MG63 (cell line): ENCODE results near the gene EAPP. TPM values are rescaled to one million over a fixed set of nuclear protein-coding genes. Genes with fewer than 3 reads are reported as not detected.
A peak's percentile ranks its signal among the peaks of the same experiment; 100 is the strongest.
"Not testable (repeated sequence)": the region's sequence is repeated elsewhere in the genome, so short reads cannot be mapped to it uniquely, and the experiment has no call there.

Experiments used
- DNase-seq: peaks from one replicate; pipeline ENCODE4 v3.0.0-alpha.2; 2020
- H3K27me3 ChIP-seq: fragments of 250-450 bp; sonication (Bioruptor Pico); 2 replicates; pipeline ENCODE4 v1.5.1; 2020; ENCODE audit warnings: mild to moderate bottlenecking, moderate library complexity
- H3K36me3 ChIP-seq: fragments of 250-450 bp; sonication (Bioruptor Pico); 2 replicates; pipeline ENCODE4 v1.5.1; 2020; ENCODE audit warnings: mild to moderate bottlenecking, moderate library complexity
- H3K4me3 ChIP-seq: fragments of 250-450 bp; sonication (Bioruptor Pico); 2 replicates; pipeline ENCODE4 v1.5.1; 2020; ENCODE audit warnings: mild to moderate bottlenecking, moderate library complexity
- H3K9me3 ChIP-seq: fragments of 250-450 bp; sonication (Bioruptor Pico); 2 replicates; pipeline ENCODE4 v1.5.1; 2020; ENCODE audit warnings: mild to moderate bottlenecking, moderate library complexity
- total RNA-seq: library from RNA; depleted of rRNA; stranded (reverse); fragments of >200 nt; shearing (Covaris generic); gene quantifications from 2 replicates; pipeline ENCODE4 v1.2.3, GENCODE V29; 2014; ENCODE audit warnings: low replicate concordance

The EAPP gene
- total RNA-seq, 1 experiment from 2014 or later = 26.5 TPM

DNA sequence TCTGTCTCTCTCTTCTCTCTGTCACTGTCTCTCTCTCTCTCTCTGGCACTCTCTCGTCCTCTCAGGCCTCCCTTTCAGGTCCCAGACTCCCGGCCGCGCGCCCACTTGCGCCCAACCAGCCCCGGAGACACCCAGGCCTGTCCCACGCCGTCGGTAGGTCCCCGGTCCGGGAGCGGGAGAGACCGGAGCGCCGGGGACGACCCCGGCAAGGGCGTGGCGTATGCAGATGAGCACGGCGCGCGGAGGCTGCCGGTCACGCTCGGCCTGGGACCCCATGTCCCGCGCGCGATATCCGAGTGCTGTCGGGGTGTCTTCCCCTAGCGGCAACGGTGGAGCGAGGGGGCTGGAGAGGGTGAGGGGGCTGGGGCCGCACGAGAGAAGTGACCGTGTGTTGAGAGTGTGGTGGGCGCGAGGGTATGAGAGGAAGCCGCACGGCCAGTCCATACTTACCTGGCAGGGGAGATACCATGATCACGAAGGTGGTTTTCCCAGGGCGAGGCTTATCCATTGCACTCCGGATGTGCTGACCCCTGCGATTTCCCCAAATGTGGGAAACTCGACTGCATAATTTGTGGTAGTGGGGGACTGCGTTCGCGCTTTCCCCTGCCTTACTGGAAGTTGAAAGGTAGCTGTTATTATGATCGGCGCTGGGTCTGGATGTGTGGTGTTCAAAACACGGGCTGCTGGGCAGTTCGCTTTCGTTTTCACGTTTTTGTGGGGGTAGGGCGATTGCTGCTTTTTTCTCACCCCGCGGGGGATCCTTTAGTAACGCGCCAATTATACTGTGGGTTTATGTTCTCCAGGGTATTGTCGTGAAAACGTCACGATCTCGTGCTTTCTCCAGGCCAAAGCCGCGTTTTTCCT, 7.0 kb upstream of the EAPP start:
- not testable (repeated sequence) for H3K36me3 ChIP-seq, H3K27me3 ChIP-seq, H3K4me3 ChIP-seq, H3K9me3 ChIP-seq, DNase-seq

- DNase-seq, H3K36me3 ChIP-seq, H3K9me3 ChIP-seq: not testable (repeated sequence)
These were observed 919 bp upstream of the EAPP start for GRCh38 chr14:34540181-34541059.

GRCh38 chr14:34538871-34539406, 562 bp downstream of the EAPP start:
- Histone ChIP-seq H3K4me3 (peak overlapping the region; percentile 85), H3K36me3 (peaks cover 2% of the 10 kb centered on the region; the same call in 1 of the 2 replicates), H3K9me3 (no peaks in the 10 kb centered on the region), H3K27me3 (no peaks in the 10 kb centered on the region)
- no peak for DNase-seq

More at GRCh38 chr14:34540181-34541059, 919 bp upstream of the EAPP start:
- not testable (repeated sequence) for H3K27me3 ChIP-seq
- H3K4me3 ChIP-seq = peak overlapping the region; percentile 85

DNA sequence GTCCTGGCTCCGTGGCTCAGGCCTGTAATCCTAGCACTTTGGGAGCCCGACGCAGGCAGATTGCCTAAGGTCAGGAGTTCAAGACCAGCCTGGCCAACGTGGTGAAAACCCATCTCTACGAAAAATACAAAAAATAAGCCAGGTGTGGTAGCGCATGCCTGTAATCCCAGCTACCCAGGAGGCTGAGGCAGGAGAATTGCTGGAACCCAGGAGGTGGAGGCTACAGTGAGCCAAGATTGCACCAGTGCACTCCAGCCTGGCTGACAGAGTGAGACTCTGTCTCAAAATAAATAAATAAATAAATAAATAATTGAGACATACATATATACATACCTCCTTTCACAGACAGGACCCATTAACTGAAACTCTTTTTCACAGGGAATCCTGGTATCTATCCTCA, 1.4 kb downstream of the EAPP start:
- H3K36me3 ChIP-seq, DNase-seq, H3K9me3 ChIP-seq, H3K4me3 ChIP-seq, H3K27me3 ChIP-seq: not testable (repeated sequence)

GRCh38 chr14:34537677-34538009, 1.9 kb downstream of the EAPP start:
- no peak for DNase-seq
- Histone ChIP-seq H3K9me3 (no peaks in the 10 kb centered on the region), H3K27me3 (no peaks in the 10 kb centered on the region), H3K4me3 (no peak overlapping the region), H3K36me3 (peaks cover 2% of the 10 kb centered on the region)

DNA sequence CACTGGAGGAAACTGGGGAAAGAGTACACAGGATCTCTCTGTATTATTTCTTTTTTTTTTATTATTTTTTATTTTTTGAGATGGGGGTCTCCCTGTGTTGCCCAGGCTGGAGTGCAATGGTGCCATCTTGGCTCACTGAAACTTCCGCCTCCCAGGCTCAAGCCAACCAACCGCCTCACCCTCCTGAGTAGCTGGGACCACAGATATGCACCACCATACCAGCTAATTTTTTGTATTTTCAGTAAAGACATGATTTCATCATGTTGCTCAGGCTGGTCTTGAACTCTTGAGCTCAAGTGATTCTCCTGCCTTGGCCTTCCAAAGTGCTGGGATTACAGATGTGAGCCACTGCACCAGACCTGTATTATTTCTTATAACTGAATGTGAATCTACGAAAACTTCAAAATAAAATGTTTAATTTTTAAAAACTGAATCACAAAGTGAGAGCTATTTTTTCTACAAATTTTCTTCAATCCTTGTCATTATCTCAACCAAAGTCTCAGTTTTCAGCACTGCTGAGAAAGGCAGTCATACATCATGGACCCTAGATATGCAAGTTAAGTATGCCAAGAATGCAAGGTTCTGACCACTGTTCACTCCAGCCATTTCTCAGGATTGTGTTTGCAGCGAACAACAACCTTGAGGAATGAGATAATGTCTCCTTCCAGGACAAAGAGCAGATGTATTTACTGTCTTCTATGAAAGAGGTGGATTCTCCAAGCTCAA, 2.4 kb downstream of the EAPP start:
- no peak for DNase-seq
- no peaks in the 10 kb centered on the region for H3K9me3 ChIP-seq
- no peaks in the 10 kb centered on the region for H3K27me3 ChIP-seq
- H3K36me3 ChIP-seq = peaks cover 2% of the 10 kb centered on the region
- no peak overlapping the region for H3K4me3 ChIP-seq

- Histone ChIP-seq H3K27me3 (no peaks in the 10 kb centered on the region), H3K36me3 (peaks cover 9% of the 10 kb centered on the region), H3K4me3 (no peak overlapping the region), H3K9me3 (no peaks in the 10 kb centered on the region)
- no peak for DNase-seq
These were observed 11.9 kb downstream of the EAPP start for GRCh38 chr14:34527591-34527990.

DNA sequence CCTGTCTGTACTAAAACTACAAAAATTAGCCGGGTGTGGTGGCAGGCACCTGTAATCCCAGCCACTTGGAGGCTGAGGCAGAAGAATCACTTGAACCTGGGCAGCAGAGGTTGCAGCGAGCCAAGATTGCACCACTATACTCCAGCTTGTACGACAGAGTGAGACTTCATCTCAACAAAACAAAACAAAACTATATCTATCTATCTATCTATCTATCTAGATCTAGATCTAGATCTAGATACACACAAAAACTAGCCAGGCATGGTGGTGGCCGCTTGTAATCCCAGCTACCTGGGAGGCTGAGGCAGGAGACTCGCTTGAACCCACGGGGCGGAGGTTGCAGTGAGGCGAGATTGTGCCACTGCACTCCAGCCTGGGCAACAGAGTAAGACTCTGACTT, 15.3 kb downstream of the EAPP start:
- H3K9me3 ChIP-seq, H3K4me3 ChIP-seq, H3K27me3 ChIP-seq, H3K36me3 ChIP-seq, DNase-seq: not testable (repeated sequence)

DNA sequence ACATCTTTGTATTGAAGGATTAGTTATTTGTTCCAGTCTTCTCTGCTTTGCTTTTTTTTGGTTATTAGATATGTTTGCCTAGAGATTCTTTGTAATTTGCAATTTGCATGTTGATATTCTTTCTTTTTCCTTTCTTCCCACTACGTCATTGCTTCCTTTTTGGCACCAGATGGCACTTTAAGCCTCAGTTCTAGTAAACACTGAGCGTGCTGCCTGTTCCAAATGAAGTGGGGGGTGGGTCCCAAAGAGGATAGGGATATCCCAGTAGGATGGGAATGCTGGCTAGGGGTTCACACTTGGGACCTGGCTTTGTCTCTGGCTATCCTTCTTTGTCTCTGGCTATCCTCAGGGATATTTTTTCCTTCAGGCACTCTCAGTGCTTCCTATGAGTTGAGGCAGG, 17.0 kb downstream of the EAPP start:
- H3K9me3 ChIP-seq = no peaks in the 10 kb centered on the region
- no peak overlapping the region for H3K4me3 ChIP-seq
- no peak for DNase-seq
- H3K27me3 ChIP-seq = no peaks in the 10 kb centered on the region
- peaks cover 6% of the 10 kb centered on the region for H3K36me3 ChIP-seq

DNA sequence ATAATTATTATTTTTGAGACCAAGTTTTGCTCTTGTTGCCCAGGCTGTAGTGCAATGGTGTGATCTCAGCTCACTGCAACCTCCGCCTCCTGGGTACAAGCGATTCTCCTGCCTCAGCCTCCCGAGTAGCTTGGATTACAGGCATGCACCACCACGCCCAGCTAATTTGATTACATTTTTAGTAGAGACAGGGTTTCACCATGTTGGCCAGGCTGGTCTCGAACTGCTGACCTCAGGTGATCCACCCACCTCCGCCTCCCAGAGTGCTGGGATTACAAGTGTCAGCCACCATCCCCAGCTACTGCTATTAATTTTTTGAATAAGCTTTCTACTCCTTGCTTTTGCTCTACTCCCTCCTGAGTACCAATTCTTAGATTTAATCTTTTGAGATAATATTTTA, 18.4 kb downstream of the EAPP start:
- H3K36me3 ChIP-seq, H3K4me3 ChIP-seq, DNase-seq: not testable (repeated sequence)

DNA sequence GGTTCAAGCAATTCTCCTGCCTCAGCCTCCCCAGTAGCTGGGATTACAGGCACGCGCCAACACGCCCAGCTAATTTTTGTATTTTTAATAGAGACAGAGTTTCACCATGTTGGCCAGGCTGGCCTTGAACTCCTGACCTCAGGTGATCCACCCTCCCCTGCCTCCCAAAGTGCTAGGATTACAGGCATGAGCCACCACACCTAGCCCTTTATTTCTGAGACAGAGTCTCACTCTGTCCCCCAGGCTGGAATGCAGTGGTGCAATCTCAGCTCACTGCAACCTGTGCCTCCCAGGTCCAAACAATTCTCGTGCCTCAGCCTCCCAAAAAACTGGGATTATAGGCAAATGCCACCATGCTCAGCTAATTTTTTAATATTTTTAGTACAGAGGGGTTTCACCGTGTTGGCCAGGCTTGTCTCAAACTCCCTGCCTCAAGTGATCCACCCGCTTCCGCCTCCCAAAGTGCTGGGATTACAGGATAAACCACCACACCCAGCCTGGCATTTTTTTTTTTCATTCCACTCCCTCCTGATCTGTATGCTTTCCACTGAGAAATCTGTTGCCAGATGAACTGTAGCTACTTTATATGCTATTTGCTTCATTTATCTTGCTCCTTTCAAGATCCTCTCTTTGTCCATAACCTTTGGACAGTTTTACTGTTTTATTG, 19.1 kb downstream of the EAPP start:
- H3K9me3 ChIP-seq, H3K4me3 ChIP-seq, H3K27me3 ChIP-seq, DNase-seq, H3K36me3 ChIP-seq: not testable (repeated sequence)

More for the DNA sequence above, 18.4 kb downstream of the EAPP start:
- H3K9me3 ChIP-seq, H3K27me3 ChIP-seq: not testable (repeated sequence)

DNA sequence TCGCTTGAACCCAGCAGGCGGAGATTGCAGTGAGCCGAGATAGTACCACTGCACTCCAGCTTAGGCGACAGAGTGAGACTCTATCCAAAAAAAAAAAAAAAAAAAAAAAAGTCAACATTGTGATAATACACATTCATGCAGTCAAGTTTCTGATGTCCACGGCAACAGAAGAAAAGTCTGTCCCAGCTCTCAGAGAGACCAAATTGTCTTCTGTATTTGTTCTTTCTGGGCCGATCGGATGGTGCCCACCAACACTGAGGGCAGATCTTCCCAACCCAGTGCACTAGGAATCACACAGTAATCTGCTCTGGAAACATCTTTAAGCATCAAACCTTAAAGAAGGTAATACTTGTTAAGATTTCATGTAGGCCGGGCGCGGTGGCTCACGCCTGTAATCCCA, 31.6 kb downstream of the EAPP start:
- DNase-seq = no peak
- H3K27me3 ChIP-seq = no peaks in the 10 kb centered on the region
- no peaks in the 10 kb centered on the region for H3K9me3 ChIP-seq
- no peaks in the 10 kb centered on the region for H3K36me3 ChIP-seq
- H3K4me3 ChIP-seq = no peak overlapping the region

- H3K9me3 ChIP-seq = no peaks in the 10 kb centered on the region
- no peaks in the 10 kb centered on the region for H3K27me3 ChIP-seq
- no peak for DNase-seq
- no peaks in the 10 kb centered on the region for H3K36me3 ChIP-seq
- H3K4me3 ChIP-seq = no peak overlapping the region
These were observed 32.0 kb downstream of the EAPP start for GRCh38 chr14:34507459-34507858.

- H3K36me3 ChIP-seq, H3K4me3 ChIP-seq, H3K27me3 ChIP-seq, H3K9me3 ChIP-seq, DNase-seq: not testable (repeated sequence)
These were observed 34.4 kb downstream of the EAPP start for GRCh38 chr14:34505124-34505491.

GRCh38 chr14:34504027-34504426, 35.5 kb downstream of the EAPP start:
- H3K9me3 ChIP-seq, DNase-seq, H3K36me3 ChIP-seq, H3K4me3 ChIP-seq, H3K27me3 ChIP-seq: not testable (repeated sequence)

DNA sequence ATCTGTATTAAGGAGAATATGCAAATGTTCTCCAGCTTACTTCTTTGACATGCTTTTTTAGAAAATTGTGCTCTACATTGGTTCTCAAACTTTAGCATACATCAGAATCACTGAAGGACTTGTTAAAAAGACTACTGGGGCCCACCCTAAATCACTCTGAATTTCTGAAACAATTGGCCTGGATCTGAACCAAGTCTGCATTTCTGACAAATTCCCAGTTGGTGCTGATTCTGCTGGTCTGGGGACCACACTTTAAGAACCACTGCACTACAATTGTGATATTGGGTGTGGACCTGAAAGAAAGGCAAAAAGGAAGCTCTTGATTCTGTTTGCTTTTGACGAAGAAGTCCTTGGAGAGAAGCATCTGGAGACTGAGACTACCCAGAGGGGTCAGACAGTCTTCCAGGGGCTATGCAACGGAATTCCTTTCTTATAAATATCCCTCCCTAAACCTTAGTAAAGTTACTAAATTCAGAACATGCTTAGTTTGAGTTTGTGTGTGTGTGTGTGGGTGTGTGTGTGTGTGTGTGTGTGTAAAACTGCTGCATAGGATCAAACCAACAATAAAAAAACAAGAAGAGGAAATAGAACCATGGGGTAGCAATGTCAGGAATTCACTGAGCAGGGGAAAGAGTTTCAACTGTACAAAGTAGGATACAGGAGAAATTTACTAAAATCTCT, 36.8 kb downstream of the EAPP start:
- Histone ChIP-seq H3K36me3 (no peaks in the 10 kb centered on the region), H3K27me3 (no peaks in the 10 kb centered on the region), H3K9me3 (no peaks in the 10 kb centered on the region), H3K4me3 (no peak overlapping the region)
- DNase-seq = no peak
